HG02798 (cell line): ENCODE measurements around the gene IPPK.

Experiments
- ATAC-seq: cut with Tn5 transposase; IDR thresholded peaks from one replicate; pipeline ENCODE4 v1.9.1; 2021; ENCODE audit warnings: mild to moderate bottlenecking; ENCODE audit not compliant: unreplicated experiment, poor library complexity

The IPPK gene

DNA sequence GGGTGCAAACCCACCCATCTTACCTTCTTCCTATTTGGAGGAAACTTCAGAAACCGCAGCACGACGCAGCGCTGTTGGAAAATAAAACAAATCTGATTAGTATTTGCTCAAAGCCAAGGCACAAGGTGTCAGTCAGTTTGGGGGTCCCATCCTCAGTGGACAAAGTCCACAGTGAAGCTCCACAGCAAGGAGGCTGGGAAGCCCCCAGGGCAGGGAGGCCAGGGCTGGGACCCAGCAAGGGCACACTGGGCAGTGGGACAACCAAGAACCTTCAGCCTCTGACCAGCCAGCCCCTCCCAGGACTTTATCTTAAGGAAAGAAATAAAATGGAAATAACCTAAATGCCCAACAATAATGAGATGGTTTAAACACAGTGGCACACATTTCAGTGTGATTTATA, 11.3 kb downstream of the IPPK start:
- ATAC-seq: no peak

DNA sequence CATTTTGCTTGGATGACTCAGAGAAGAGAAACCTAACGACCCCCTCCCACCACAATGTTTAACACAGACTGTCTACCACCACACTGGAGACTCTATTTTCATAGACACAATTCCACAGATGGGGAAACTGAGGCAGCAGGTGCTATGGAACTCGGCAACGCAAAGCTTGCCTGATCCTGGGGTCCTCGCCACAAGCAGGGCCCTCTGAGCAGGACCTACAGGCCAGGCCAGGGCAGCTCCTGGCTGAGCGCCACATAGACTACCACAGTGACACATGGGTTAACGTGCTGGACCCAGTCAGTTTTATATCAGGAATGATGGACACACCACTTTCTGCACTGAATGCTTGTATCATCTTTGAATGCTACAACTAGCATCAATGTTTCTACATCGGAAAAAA, 11.8 kb downstream of the IPPK start:
- no peak for ATAC-seq

DNA sequence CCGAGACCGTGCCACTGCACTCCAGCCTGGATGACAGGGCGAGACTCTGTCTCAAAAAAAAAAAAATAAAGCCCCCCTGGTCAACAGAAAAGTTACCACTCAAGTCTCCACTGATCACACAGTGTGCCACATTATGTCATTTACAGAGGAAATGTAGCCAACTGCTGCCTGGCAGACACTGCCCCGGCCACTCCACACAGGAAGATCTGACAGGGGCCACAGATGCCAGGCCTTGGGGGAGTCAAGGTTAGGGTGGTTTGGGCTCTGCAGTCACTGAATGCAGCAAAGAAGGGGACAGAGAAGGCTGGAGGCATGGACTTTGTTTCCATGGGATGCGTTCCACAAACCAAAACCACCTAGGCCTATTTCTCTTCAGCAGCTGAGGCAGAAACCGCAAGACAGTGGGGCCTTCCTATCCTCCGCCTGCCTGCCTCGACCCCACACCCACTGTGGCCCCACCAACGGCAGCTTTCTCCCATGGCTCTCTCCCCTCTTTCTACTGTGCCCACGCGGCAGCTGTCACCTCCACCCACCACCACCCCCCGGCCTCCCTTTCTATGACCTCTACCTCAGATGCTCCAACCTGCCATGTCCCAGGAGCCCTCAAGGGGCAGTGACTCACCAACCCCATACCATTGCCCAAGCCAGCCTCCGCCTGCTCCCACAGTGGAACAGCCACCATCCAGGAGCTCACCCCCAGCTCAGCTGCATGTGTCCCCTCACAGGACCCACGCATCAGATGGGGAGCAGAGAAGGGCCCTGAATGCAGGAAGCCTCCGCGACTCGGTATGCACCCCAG, 12.4 kb downstream of the IPPK start:
- ATAC-seq: no peak

DNA sequence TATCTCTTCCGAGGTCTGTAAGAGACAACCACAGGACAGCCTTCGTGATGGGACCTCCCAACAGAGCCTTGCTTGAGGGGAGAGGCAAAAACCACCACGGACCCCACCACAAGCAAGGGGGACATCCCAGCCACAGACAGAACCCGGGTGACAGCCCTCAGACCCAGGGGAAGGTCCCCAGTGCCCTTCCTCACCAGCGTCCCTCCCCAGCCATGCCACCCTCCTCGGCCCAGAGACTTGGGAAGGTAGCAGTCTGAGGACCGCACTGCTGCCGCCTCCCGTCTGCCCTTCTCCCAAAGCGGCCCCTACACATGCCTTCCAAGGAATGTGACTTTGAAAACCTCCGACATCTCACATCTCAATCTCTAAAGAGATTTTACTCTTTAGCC, 13.4 kb downstream of the IPPK start:
- ATAC-seq: no peak

DNA sequence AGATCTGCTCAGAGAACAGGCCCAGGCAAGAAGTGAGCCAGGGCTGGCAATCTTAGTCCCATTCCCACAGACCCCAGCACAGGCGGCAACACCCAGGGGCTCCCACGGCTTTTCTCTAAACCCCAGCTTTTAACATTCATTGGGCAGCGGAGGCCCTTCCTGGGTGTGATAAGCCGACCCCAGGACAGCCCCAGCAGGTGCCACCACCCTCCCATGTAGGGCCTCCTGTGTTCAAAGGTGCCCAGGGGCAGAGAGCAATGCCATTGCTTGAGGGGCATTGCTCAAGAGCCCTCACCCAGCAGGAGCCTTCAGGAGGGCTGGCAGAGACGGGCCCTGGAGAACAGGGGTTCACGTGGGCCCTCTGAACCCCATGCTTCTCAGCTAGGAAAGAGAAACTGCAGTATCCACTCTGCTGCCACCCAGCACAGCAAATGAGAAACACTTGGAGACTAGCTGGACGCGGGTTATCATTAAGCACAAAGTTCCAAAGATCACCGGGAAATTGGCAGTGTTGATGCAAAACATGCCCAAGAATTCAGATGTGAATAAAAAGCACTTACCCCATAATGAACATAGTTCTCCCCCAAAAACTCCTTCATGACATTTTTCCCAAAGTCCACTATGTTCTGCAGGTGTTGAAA, 13.9 kb downstream of the IPPK start:
- ATAC-seq: no peak

DNA sequence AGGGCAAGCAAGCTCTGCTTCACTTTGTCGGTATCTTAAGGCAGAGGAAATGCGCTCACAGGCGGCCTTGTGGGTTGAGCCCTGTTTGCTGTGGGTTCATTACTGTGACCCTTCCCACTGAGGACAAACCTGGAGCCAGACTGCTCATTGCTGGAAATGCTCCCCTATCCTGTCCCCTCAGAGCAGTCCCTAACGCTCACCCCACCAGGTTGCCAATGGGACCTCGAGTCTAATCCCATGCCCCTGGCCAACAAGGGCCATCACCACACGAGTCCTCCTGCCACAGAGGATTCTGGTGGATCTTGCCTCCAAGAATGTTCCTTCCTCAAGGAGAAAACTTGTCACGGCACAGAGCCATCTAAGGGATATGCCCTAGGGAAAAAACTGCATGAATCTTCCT, 14.6 kb downstream of the IPPK start:
- ATAC-seq: no peak

DNA sequence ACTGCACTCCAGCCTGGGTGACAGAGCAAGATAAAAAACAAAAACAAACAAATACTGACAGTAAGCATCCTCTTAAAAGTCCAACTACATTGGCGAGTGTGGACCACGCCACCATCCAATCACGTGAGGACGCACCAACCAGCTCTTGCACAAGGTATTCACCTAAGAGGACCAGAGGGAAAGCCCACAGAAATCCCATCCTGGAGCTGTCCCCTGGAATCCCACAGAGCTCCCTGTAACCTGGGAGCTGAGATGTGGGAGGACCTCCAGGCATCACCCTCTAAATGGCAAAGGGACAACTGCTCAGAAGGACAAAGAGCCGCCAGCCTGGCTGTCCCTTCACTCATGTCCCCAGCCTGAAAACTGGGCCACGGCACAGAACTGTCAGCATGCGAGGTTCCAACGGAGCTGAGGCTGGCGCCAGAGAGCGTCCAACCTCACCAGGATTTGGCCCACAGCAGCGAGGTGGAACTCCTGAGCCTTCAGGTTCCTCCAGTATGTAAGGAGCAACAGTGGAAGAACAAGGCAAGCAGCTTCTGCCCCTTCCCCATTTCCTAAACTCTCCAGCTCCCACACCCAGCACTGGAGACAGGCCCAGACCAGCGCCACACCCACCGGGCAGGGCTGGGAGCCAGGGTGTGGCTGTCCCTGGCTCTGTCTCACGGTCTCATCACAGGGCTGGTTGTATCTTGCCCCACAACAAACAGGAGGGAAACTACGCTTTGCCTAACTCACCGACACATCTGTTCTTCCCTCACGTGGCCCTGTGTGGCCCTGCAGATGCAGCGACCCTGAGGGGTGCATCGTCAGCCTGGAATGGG, 15.2 kb downstream of the IPPK start:
- no peak for ATAC-seq

DNA sequence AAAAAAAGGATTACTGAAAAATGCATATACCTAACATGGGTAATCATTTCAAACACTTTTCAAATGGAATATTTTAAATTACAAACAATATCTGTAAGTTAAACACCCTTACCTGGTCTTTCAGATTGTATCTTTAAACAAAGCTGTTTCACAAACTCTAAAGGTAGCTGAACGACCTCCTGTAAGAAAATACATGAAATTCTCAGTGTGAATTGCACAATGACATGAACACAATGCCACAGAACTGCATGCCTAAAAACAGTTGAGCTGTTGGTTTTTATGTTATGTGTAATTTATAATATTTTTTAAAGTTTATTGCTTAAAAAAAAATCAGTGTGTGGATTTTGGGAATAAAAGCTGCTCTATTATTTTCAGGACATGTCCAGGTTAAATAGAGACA, 17.5 kb downstream of the IPPK start:
- ATAC-seq: no peak

DNA sequence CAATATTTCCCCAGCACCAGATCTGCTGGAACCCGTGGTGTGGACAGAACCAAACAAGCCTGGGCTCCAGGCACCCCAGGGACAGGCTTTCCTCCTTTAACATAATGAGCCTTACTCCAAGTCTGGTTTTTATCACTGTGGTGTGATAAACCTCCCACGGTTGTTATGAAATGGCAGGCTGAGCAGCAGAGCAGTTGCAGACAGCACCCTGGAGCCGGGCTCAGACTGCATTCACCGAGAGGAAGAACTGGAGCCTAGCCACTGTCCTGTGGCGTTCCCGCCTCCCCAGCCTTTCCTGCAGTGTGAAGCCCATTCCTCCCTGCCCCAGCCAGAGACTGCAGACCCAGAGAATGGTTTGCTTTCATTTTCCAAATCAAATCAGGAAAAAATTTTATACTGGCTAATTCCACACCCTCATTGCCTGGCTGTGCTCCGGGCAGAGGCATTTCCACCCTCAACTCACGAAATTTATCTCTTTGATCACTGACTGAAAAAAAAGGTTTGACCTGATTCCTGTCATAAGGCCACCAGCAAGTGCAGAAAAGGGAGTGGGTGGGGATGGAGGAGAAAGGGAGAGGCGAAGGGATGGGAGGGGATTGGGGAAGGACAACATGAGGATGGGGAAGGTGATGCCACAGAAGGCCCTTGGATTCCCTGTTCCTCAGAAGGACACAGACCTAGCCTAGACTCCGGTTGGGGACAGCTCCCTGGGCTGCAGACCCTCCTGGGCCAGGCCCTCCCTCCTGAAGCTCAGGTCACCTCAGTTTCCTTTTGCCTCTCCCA, 18.9 kb downstream of the IPPK start:
- ATAC-seq: no peak

DNA sequence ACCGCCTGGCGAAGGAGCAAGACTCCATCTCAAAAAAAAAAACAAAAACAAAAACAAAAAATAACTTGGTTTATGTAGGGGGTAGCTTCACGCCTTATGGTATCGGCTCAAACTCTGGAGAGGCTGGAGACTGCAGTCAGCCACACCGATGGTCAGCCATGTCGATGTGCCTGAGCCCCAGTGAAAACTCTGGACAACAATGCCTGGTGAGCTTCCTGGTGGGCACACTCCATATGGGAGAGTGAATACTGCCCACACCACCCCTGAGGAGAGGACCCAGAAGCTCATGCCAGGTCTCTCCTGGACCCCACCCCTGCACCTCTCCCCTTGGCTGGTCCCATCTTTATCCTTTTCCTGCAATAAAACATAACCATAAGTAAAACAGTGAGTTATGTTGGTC, 19.6 kb downstream of the IPPK start:
- no peak for ATAC-seq

DNA sequence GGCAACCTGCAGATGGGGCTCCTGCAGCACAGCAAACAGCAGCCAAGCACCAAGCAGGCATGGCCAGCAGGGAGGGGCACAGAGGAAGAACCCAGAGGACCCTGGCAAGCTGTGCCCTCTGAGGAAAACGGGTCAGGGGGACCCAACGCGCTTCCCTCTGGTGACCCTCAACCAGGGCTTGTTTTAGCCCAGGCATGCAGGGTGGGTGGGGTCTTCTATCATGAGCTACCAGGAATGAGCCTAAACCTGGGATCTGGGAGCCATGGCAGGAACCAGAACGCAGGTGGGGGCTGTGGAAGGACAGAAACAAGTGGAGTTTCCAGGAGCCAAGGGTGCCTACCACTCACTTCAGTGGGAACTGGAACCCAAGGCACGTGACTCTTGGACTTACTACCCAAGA, 20.9 kb downstream of the IPPK start:
- no peak for ATAC-seq

DNA sequence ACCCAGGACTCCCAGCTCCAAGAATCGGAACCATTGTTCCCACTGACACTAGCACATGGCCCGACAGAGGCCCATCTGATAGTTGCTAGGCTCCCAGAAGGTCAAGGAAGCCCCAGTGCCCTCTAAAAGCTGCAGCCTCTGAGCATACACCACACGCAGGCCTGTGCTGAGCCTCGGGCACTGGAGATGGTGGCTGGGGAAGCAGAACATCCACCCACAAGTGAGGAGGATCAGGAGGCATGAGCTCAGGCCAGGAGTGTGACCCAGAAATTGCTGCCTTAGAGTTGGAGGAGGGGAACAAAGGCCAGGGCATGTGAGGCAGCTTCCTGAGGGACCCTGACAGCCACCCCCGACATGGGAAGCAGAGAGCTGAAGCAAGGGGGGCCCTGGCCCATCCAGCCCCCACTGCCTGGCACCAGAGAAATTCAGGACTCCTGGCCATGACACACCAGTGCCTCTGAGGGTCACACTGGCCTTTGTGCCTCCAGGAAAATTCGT, 21.4 kb downstream of the IPPK start:
- ATAC-seq: no peak

DNA sequence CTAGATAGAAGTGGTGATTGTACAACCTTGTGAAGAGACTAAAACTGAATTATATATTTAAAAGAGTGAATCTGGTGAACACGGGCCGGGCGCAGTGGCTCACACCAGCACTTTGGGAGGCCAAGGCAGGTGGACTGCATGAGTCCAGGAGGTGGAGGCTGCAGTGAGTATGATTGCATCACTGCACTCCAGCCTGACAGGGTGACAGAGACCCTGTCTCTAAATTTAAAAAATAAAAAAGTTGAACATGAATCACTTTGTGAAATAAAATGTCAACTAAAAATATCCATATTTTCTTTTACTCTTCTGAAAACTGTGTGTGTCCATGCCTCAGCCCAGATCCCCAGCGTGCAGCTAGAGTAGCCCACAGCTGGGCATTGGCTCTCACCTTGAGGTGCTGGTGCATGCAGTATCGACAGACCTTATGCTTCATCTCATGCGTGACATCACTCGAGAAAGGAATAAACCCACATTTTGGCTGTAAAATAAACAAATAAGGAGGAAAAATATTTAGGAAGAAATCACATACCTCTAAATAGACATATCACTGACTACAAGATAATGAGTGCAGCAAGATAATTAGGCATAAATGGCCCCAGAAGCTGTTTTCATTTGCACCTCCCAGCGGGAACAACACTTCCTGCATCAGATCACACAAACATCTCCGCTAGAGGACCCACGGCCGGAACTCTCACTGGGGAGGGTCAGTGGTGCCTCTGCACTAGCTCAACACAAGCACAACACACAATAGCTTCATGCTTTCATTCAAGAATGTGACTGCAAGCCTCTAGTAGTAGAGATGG, 22.1 kb downstream of the IPPK start:
- ATAC-seq: no peak

DNA sequence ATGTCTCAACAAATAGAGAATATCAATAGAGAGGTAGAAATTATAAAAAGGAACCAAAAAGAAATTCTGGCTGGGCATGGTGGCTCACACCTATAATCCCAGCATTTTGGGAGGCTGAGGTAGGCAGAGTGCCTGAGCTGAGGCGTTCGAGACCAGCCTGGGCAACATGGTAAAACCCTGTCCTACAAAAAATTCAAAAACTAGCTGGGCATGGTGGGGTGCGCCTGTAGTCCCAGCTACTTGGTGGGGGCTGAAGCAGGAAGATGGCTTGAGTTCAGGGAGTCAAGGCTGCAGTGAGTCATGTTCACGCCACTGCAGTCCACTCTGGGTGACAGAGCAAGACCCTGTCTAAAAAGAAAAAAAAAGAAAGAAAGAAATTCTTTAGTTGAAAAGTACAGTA, 24.9 kb downstream of the IPPK start:
- no peak for ATAC-seq

DNA sequence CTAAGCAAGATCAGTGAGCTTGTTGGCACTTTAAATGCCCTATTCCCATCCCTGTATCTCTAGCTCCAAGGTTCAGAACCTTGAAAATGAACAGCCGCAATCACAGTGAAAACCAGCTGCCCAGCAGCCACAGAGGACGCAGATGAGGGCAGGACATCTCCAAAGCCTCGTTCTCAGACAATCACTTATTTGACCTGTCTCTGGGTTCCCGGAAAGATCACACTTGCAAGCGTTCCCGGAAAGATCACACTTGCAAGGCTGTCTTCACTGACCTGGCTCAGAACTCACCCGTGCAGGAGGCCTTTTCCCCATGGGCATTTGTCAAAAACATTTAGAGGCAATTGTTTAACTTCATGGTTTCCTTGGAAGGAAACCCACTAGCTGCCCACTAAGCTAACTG, 25.7 kb downstream of the IPPK start:
- ATAC-seq: no peak

DNA sequence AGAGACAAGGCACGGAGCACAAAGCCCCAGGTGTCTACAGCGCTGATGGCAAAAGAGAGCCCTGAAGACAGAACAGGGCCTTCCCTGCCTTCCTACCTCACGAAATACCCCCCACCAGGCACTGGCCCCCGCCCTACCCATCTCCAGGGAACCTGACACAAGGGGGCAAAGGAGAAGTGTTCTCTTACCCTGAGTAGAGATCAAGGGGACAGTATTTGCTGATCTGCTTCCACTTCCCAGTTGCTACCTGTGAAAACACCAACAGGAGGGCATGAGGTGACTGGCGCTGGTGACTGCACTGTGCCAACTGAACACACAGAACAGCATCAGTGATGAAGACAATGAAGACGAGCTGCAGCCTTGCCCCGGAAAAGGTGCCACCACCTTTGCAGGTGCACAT, 27.4 kb downstream of the IPPK start:
- ATAC-seq: no peak

DNA sequence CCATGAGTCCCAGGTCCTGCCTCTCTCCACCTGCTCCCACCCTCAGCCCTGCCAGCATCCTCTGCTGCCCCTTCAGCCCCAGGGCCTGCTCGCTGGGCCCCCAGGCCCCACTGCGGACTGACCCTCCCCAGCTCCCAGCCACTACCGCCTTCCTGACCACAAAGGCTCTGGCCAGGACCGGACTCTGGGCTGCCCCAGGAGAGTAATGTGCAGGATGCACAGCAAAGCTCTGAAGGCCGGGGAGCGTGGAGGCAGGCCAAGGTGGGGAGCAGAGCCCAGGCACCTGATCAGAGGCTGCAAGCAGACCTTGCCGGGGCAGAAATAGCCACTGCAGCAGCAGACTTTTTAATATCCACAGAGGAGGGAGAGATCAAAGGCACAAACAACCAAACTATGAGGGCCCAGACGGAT, 27.9 kb downstream of the IPPK start:
- ATAC-seq: no peak

DNA sequence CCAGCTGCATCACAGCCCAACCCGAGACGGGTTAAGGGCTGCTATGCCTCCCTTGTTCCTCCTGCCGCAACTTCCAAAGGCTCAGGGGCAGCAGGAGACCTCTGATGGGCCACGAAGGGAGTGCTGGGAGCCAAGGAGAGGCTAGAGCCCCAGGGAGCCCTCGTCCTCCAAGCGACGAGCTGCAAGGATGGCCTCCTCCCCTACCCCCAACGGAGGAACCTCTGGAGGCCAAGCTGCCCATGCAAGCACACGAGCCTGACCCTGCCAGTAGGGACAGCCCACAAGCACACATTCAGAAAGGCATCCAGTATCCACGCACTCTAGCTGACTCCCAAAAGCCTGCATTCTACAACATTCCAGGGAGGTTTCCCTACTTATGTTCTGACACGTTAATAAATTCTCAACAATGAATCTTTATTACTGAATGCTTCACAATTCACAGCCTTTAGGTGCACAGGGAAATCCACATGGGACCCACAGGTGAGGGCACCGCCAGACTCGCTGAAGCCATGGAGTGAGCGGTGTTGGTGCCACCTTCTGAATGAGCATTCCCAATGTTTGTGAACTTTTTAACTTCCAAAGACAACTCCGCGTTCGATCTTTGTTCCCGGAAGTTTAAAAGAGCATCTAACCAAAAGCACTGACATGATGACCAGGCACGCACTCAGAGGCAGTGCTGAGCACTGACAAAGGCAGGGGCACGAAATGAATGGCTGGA, 28.7 kb downstream of the IPPK start:
- ATAC-seq: no peak
